Hematopoietic multipotent progenitor cell treated with erythropoietin and hydrocortisone succinate and interleukin-3 and kit ligand, for 6 days (in vitro differentiated cells): Measurements from ENCODE around the gene CD1B.
"Not testable (repeated sequence)": the region's sequence is repeated elsewhere in the genome, so short reads cannot be mapped to it uniquely, and the experiment has no call there.

Experiments used
- DNase-seq: peaks from one replicate; pipeline ENCODE4 v3.0.0-alpha.2; 2015

CD1B gene

GRCh38 chr1:158331481-158332150, at the start of gene CD1B:
Gene CD1B (minus strand): TSS chr1:158331531. CDS start chr1:158331423, 108 bp downstream.
- DNase-seq: no peak

GRCh38 chr1:158374860-158375259, 43.5 kb upstream of the CD1B start:
- DNase-seq: no peak

GRCh38 chr1:158374101-158374500, 42.8 kb upstream of the CD1B start:
- not testable (repeated sequence) for DNase-seq

GRCh38 chr1:158371188-158371953, 40.0 kb upstream of the CD1B start:
- no peak for DNase-seq

- no peak for DNase-seq
These were observed 35.5 kb upstream of the CD1B start for GRCh38 chr1:158366783-158367182.

GRCh38 chr1:158362941-158363340, 31.6 kb upstream of the CD1B start:
- no peak for DNase-seq

- DNase-seq: no peak
These were observed 31.2 kb upstream of the CD1B start for GRCh38 chr1:158362482-158362881.

GRCh38 chr1:158357441-158357840, 26.1 kb upstream of the CD1B start:
- DNase-seq: no peak

- DNase-seq: no peak
These were observed 25.3 kb upstream of the CD1B start for GRCh38 chr1:158356616-158357015.

- DNase-seq: no peak
These were observed 24.5 kb upstream of the CD1B start for GRCh38 chr1:158355773-158356285.

- no peak for DNase-seq
These were observed 22.9 kb upstream of the CD1B start for GRCh38 chr1:158354255-158354654.

GRCh38 chr1:158353303-158354075, 22.2 kb upstream of the CD1B start, which contains the start of gene CD1E:
Gene CD1E (plus strand): TSS chr1:158353894. CDS start chr1:158353989, 95 bp downstream.
- no peak for DNase-seq

- not testable (repeated sequence) for DNase-seq
These were observed 17.6 kb upstream of the CD1B start for GRCh38 chr1:158348946-158349345.

- not testable (repeated sequence) for DNase-seq
These were observed 5.1 kb upstream of the CD1B start for GRCh38 chr1:158336413-158336812.

GRCh38 chr1:158335213-158335532, 3.8 kb upstream of the CD1B start:
- DNase-seq: no peak

GRCh38 chr1:158334526-158335212, 3.3 kb upstream of the CD1B start:
- no peak for DNase-seq

GRCh38 chr1:158333405-158334155, 2.2 kb upstream of the CD1B start:
- no peak for DNase-seq

GRCh38 chr1:158331106-158331425, 265 bp downstream of the CD1B start:
- DNase-seq: no peak

GRCh38 chr1:158330391-158331105, 783 bp downstream of the CD1B start:
- DNase-seq: no peak

- DNase-seq: peak; percentile 37
These were observed 1.6 kb downstream of the CD1B start for GRCh38 chr1:158329733-158330132.

- DNase-seq: no peak
These were observed 2.0 kb downstream of the CD1B start for GRCh38 chr1:158329300-158329699.

GRCh38 chr1:158328426-158328825, 2.9 kb downstream of the CD1B start:
- no peak for DNase-seq
